GM21360 (cell line): ENCODE measurements around the gene ADIPOR2.

Experiments
- ATAC-seq: cut with Tn5 transposase; IDR thresholded peaks from one replicate; pipeline ENCODE4 v1.9.1; 2021; ENCODE audit warnings: mild to moderate bottlenecking, moderate library complexity; ENCODE audit not compliant: unreplicated experiment

Gene ADIPOR2

GRCh38 chr12:1826867-1827705 is 136.2 kb downstream of the ADIPOR2 start:
- no peak for ATAC-seq

- no peak for ATAC-seq
Observed at GRCh38 chr12:1827826-1828805, 137.2 kb downstream of the ADIPOR2 start.

- ATAC-seq, result no peak
Observed at GRCh38 chr12:1828856-1829255, 138.0 kb downstream of the ADIPOR2 start.

- no peak for ATAC-seq
Observed at GRCh38 chr12:1829306-1829900, 138.5 kb downstream of the ADIPOR2 start.

- ATAC-seq, result no peak
Observed at GRCh38 chr12:1830401-1830845, 139.6 kb downstream of the ADIPOR2 start.

- ATAC-seq, result no peak
Observed at GRCh38 chr12:1830981-1831963, 140.4 kb downstream of the ADIPOR2 start.

- ATAC-seq, result no peak
Observed at GRCh38 chr12:1832801-1833595, 142.1 kb downstream of the ADIPOR2 start.

GRCh38 chr12:1833596-1834028 is 142.7 kb downstream of the ADIPOR2 start:
- no peak for ATAC-seq

- ATAC-seq, result no peak
Observed at GRCh38 chr12:1834186-1834925, 143.5 kb downstream of the ADIPOR2 start.

GRCh38 chr12:1835211-1836131 is 144.6 kb downstream of the ADIPOR2 start:
- ATAC-seq, result no peak

GRCh38 chr12:1836241-1836803 is 145.5 kb downstream of the ADIPOR2 start:
- no peak for ATAC-seq

GRCh38 chr12:1836854-1837421 is 146.1 kb downstream of the ADIPOR2 start:
- ATAC-seq, result no peak

- no peak for ATAC-seq
Observed at GRCh38 chr12:1837541-1838204, 146.8 kb downstream of the ADIPOR2 start.
